GM20000 (cell line): Measurements from ENCODE around the gene HMCN2.

Experiments used
- DNase-seq: peaks from one replicate; pipeline ENCODE4 v3.0.0; 2012; ENCODE audit warnings: low spot score
- CTCF ChIP-seq: IDR thresholded peaks from 2 replicates; pipeline ENCODE4 v1.5.1; 2012; ENCODE audit warnings: mild to moderate bottlenecking, control low read depth; ENCODE audit errors: extremely low read depth, missing control alignments

The HMCN2 gene

GRCh38 chr9:130391866-130392265, 126.3 kb downstream of the HMCN2 start:
- DNase-seq, result no peak
- no peak for TF ChIP-seq CTCF

GRCh38 chr9:130393681-130394071, 128.1 kb downstream of the HMCN2 start:
- no peak for TF ChIP-seq CTCF
- no peak for DNase-seq

- no peak for DNase-seq
These were observed 128.8 kb downstream of the HMCN2 start for GRCh38 chr9:130394320-130394719.

GRCh38 chr9:130394814-130395470, 129.4 kb downstream of the HMCN2 start:
- no peak for DNase-seq
- no peak for TF ChIP-seq CTCF

More at GRCh38 chr9:130394320-130394719, 128.8 kb downstream of the HMCN2 start:
- TF ChIP-seq CTCF, result no peak

- DNase-seq, result no peak
- TF ChIP-seq CTCF, result no peak
These were observed 130.4 kb downstream of the HMCN2 start for GRCh38 chr9:130395810-130396435.

- no peak for TF ChIP-seq CTCF
- no peak for DNase-seq
These were observed 131.0 kb downstream of the HMCN2 start for GRCh38 chr9:130396581-130396980.

GRCh38 chr9:130398487-130399240, 133.1 kb downstream of the HMCN2 start:
- no peak for DNase-seq

More at GRCh38 chr9:130398487-130399240, 133.1 kb downstream of the HMCN2 start:
- TF ChIP-seq CTCF, result no peak
